GM21381 (cell line): ENCODE measurements around the gene TMC7.
"Not testable (repeated sequence)": the region's sequence is repeated elsewhere in the genome, so short reads cannot be mapped to it uniquely, and the experiment has no call there.

Experiments
- ATAC-seq: cut with Tn5 transposase; IDR thresholded peaks from one replicate; pipeline ENCODE4 v1.9.1; 2021; ENCODE audit warnings: mild to moderate bottlenecking, moderate library complexity; ENCODE audit not compliant: unreplicated experiment

Gene TMC7

DNA sequence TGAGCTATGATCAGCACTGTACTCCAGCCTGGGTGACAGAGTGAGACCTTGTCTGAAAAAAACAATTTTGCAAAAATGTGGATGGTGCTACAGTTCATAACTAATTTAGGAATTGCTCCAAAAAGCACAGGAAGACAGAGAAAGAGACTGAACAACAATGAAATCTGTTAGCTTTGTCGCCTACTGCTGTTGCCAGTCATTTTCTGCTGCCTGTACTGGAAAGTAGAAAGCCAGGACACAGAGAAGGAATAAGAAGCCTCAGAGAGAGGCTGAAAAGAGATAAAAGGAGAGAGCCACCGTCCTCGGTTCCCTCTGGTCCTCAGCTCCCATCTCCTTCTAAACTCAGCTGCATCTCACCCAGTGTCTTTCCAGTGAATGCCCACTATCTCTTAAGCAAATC is 8.6 kb upstream of the TMC7 start:
- no peak for ATAC-seq

DNA sequence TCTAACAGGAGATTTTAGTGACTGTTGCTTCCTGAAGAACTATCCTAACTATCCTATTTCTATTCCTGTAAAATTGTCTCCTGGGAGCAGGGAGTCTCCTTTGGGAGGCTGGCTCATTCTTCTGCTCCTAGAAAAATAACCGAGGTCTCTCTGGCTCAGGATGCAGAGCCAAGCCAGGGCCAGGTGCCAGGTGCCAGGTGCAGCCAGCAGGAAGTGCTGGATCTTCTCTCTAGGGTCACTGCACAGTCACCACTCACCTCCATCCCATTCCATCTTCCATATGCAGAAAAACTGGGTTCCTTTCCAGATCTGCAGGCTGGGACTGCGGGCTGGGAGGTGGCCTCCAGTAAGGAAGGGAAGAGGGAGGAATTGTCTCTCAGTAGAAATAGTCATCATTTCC is 3.8 kb upstream of the TMC7 start:
- ATAC-seq, result no peak

DNA sequence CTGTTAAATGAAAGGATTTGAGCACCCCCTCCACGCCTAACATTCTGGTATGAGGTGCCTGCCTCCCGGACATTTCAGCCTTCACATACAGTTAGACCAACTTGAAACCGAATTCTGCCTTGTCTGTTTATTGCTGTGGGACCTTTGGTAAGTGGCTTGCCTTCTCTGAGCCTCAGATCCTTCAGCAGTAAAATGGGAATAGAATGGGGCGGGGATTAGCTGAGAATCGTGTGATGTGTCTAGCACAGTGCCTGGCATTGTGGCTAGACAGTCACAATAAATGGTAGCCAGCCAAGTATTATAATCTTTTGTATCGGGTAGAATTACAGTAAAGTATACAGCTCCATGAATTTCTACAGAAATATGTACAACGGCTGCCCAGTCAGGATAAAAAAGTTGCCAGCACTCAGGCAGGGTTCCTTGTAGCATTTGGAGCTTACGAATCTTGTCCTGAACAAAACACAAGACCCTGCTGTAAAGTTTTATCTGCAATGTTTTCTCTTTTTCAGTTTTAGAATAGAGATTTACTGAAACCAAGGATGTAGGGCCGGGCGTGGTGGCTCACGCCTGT is 786 bp downstream of the TMC7 start:
- no peak for ATAC-seq

DNA sequence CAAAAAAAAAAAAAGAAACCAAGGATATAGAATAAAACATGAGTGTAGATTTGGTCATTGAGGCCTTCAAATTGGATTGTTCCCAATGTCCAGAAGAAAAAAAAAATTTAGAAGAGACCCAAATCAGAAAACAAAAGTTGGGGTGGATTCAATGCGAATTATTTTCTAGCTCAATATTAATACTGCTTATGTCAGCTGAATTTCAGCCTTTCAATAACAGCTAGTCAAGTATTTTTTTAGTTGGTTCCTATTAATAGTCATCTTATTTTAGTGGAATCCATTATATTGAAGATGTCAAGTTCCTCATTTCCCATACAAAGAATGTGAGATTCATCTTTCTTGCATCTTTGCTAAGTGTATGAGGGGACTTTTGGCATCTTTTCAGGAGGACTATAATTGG is 1.5 kb downstream of the TMC7 start:
- ATAC-seq, result not testable (repeated sequence)

DNA sequence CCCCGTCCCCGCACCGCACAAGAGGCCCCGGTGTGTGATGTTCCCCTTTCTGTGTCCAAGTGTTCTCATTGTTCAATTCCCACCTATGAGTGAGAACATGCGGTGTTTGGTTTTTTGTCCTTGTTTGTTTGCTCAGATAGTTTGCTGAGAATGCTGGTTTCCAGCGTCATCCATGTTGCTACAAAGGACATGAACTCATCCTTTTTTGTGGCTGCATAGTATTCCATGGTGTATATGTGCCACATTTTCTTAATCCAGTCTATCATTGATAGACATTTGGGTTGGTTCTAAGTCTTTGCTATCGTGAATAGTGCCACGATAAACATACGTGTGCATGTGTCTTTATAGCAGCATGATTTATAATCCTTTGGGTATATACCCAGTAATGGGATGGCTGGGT is 8.0 kb downstream of the TMC7 start:
- not testable (repeated sequence) for ATAC-seq

DNA sequence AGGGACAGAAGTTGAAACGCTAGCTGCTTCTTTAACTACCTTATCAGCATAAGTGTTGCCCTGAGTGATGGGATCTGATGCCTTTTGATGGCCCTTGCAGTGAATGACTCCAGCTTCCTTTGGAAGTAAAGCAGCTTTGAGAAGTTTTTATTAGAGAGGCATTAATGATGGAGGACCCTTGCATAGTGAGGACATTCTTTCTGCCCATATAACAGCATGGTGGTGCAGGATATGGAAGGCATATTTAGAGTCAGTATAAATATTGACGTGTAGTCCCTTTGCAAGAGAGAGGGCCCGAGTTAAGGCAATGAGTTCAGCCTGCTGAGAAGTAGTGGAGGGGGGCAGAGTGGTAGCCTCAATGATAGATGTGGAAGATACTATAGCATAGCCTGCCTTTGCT is 9.8 kb downstream of the TMC7 start:
- not testable (repeated sequence) for ATAC-seq

DNA sequence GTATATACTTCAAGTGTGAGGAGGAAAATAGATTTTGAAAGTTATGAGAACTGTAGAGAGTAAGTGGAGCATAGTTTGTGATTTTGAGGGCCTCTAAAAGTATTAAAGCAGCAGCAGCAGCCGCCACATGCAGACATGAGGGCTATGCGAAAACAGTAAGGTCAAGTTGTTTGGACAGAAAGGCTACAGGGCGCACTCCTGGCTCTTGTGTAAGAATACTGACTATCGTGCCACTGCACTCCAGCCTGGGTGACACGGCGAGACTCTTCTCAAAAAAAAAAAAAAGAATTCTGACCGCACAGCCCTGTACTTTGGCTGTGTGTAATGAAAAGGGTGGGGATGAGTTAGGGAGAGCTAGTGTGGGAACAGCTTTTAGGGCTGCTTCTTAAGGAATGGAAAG is 10.4 kb downstream of the TMC7 start:
- ATAC-seq, result not testable (repeated sequence)

DNA sequence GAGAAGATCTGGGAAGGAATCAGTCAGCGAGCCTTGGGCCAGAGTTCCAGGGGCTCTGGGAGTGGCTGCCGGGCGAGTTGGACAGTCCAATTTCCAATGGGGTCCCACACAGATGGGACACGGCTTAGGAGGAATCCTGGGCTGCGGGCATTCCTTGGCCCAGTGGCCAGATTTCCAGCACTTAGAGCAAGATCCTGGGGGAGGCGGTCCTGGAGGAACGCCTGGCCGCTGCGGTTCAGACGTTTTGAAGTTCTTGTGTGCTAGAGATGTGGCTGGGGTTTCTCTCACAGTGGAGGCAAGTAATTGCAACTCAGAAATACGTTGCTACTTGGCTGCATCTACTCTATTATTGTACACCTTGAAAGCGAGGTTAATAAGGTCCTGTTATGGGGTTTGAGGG is 11.7 kb downstream of the TMC7 start:
- not testable (repeated sequence) for ATAC-seq

DNA sequence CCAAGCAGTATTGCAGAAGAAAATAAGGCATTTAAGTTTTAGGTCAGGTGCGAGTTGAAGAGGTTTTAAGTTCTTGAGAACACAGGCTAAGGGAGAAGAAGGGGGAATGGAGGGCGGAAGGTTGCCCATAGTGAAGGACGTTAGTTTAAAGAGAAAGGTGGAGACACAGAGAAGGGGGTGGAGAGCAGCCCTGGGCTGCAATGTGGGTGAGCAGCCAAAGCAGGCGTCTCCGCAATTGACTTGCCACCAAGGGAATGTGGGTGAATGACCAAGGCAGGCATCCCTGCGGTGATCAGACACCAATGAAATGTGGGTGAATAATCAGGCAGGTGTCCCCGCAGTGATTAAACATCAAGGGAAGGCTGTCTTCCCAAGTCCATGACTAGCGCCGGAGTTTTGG is 12.8 kb downstream of the TMC7 start:
- ATAC-seq, result not testable (repeated sequence)

DNA sequence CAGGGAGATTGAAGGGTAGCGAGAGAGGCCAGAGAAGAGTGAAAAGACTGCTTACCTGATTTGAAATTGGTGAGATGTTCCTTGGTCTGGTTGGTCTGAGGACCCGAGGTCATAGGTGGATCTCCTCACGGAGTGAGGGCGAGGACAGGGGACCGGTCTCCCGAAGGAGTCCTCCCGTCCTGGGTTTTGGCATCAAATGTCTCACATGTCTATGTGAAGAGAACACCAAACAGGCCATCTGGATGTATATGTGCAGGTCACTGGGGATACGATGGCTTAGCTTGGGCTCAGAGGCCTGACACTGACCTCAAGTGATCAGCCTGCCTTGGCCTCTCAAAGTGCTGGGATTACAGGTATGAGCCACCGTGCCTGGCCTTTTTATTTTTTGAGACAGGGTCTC is 13.3 kb downstream of the TMC7 start:
- not testable (repeated sequence) for ATAC-seq

DNA sequence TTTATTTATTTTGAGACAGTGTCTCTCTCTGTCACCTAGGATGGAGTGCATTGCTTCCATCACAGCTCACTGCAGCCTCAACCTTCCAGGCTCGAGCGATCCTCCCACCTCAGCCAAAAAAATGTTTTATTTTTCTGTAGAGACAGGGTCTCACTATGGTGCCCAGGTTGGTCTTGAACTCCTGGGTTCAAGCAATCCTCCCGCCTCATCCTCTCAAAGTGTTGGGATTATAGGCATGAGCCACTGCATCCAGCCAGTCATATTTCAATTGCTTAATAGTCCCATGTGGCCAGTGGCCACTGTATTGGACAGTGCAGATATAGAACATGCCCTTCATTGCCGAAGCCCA is 15.3 kb downstream of the TMC7 start:
- no peak for ATAC-seq

DNA sequence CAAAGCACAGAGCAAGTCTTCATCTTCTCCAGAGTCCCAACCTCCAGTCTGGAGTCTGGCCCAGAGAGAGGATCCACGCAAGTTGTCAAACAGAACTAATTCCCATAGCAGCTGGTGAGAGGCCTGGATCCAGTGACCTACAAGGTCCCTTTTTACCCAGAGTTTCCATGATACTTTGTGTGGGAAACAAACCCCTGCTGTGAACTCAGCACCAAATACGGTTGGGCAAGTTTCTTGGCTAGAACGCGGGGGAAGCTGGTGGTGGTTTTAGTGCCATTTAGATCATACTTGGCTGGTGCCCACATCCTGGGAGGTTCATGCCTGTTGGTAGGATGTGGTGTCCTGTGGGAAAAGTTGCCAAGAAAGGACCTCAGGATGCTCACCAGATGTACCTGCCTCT is 18.1 kb downstream of the TMC7 start:
- no peak for ATAC-seq

DNA sequence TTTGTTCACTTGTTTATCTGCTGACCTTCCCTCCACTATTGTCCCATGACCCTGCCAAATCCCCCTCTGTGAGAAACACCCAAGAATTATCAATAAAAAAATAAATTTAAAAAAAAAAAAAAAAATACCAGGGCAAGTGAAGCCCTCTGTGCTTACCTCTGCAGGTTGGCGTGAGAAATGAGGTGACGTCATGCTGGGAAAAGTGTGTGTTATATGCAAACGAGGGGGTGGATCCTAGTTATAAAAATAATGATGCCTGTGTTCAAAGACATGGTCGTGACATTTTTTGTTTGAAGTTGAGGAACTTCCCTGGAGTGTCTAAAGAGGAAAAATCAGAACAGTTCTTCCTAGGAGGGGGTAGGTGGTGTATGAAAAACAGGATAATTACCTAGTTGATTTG is 20.2 kb downstream of the TMC7 start:
- ATAC-seq, result no peak

DNA sequence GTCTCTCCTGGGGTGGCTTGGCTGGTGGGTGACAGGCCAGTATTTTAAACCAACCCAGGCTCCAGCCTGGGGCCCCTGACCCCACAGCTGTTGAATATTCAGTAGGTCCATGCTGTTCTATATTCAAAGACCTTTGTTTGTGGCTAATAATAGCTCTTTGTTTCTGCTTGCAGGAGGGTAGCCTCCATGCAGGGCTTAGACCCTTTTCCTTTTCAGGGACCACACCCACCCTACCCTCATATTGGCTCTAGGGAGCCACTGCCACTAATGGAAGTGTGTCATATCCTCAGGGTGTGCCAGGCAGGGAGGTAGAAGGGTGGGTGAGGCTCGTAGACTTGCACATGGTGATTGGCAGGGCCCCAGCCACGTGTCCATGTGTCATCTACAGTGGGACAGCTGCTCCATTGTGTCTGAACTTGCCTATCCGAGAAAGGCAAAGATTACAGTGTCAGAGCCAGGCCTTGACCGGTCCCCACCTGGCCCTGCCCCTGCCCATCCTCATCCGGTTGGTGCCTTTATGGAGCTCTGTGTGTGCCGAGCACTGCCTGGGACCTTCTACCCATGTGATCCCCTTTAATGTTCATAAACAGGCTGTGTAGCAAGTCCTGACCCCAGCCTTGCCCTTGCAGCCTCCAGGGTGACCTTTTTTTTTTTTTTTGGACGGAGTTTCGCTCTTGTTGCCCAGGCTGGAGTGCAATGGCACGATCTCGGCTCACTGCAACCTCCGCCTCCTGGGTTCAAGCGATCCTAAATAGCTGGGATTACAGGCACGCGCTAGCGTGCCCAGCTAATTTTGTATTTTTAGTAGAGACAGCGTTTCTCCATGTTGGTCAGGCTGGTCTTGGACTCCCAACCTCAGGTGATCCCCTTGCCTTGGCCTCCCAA is 22.1 kb downstream of the TMC7 start:
- ATAC-seq, result no peak

DNA sequence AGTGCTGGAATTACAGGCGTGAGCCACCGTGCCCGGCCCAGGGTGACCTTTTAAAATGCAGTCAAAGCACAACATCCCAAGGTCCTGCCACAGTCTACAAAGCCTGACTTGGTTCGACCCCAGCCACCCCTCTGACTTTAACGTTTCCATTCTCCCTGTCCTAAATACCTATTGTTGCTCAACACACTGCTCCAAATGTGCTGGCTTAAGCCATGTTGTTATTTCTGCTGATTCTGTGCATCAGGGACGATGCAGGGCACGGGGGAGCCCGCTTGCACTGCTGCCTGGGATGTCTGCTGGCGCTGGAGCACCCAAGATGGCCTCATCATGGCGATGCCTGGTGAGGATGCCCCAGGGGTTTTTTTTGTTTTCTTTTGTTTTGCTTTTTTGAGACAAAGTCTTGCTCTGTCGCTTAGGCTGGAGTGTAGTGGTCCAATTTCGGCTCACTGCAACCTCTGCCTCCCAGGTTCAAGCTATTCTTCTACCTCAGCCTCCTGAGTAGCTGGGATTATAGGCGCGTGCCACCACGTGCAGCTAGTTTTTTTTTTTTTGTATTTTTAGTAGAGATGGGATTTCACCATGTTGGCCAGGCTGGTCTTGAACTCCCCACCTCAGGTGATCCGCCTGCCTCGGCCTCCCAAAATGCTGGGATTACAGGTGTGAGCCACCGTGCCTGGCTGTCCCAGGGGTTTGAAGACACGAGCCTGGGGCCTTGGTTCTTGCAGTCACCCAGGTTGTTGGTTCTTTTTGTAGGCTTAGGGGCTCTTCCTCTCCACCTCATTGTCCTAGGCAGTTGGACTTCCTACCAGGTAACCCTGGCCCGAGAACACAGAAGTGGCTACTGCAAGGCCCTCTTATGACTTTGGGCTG is 22.9 kb downstream of the TMC7 start:
- no peak for ATAC-seq

DNA sequence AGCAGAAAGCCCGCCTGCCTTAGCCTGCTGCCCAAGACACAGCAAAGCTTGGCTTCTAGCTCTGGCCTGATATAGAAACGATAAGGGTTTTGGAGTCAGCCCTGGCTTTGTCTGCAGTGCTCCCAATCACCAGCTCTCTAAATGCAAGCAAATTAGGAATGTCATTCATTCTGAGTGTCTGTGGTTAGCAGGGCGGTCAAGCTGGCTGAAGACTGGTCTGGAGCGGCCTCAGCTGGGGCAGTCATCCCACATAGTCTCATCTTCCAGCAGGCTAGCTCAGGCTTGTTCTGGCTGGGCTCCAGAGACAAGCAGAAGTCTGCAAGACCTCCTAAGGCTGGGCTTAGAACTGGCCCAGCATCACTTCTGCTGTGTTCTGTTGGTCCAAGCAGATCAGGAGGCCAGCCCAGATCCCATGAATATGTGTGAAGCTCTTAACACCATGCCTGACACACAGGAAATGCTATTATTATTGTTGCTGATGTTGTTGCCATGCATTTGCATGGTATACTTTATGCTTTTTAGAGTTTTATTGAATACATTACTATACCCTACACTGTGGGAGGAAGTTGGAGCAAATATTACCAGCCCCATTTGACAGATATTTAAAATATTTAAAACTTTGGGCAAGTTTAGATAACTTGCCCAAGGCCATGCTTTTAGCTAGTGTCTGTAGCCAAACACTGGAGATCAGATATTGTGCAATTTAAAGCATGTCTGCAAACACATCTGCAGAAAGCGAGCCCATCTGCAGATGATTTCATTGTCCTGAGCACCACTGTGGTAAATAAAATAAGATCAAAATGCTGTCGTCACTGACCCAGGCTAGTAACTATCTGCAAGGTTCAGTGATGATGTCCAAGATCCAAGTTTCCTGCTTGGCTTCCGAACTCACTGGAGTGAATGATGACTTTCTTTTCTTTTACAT is 24.8 kb downstream of the TMC7 start:
- no peak for ATAC-seq

DNA sequence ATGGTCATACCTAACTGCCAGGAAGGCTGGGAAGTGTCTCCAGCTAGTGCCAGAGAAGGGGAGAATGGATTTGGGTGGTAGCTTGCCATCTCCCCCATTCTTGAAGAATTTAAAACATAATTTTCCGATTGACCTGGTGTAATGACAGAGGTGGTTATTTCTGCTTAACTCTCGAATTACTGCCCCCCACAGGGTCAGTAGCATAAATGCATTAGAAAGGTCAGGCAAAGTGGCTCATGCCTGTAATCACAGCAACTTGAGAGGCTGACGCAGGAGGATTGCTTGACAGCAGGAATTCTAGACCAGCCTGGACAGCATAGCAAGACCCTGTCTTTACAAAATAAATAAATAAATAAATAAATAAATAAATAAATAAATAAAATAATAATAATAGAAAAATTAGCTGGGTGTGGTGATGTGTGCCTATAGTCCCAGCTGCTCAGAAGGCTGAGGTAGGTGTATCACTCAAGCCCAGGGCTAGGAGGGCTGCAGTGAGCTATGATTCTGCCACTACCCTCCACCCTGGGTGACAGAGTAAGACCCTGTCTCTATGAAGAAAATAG is 27.5 kb downstream of the TMC7 start:
- no peak for ATAC-seq

DNA sequence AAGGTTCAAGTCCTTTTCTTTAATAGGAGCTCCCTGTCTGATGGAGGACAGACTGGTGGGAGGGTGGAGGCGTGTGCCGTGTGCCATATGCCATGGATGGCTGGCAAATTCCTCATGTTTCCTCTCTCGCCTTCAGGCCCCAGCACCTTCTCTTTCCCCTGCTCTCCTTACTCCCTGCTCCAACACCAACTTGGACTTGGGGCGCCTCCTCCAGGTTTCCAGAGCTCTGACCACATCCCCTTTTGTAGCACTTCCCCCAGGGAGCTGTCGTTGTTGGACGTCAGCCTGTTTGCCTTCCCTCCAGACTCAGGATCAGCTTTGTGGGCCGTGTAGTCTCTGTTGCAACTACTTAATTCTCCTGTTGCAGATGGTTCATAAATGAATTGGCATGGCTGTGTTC is 30.7 kb downstream of the TMC7 start:
- no peak for ATAC-seq

DNA sequence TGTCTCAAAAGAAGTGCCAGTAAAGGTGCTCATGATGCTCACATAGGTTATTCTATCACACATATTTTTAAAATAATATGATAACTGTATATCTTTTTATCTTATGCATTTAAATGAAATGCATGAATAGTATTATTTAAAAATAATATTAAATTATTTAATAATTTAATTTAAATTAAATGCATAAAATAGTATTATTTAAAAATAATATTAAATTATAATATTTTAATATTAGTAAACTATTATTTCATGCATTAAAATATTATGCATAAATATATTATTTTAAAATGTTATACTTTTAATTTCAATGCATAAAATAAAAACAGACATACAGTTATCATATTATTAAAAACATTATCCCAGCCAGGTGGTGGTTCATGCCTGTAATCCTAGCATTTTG is 33.4 kb downstream of the TMC7 start:
- ATAC-seq, result no peak

DNA sequence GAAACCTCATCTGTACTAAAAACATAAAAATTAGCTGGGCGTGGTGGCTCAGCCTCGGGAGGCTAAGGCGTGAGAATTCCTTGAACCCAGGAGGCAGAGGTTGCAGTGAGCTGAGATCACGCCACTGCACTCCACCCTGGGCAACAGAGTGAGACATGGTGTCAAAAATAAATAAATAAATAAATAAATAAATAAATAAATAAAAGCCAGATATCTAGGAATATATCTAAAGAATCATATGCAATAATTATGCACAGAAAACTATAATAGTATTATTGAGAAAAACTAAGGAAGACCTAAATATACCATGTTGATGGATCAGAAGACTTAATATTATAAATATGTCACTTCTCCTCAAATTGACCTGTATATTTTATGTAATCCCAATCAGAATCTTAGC is 37.0 kb downstream of the TMC7 start:
- no peak for ATAC-seq
